ENCODE results near the gene NHLRC2.

NHLRC2 gene

GRCh38 chr10:113908236-113908635 lies 53.8 kb downstream of the NHLRC2 start:
- no peak for DNase-seq (ENCODE audit: low spot score)

GRCh38 chr10:113911113-113911512 lies 56.7 kb downstream of the NHLRC2 start:
- no peak for DNase-seq (ENCODE audit: low spot score)

GRCh38 chr10:113911839-113912238 lies 57.4 kb downstream of the NHLRC2 start:
- DNase-seq (ENCODE audit: low spot score): no peak

DNA sequence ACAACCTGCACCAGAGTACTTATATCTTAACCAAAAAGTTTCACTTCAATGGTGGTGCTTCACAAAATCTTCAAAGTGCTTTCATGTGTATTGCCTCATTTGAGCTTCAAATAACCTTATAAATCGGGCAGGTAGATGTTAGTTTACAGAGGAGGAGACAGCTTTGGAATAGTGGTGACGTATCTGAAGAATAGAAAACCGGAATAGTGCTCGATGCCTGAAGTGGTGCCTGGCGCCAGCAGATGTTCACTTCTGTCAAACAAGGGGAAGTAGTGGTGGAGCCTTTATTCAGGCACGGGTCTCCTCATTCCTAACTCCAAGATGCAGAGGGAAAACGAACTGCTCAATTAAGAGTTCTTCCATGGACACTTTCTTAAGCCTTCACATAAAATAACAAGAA lies 58.1 kb downstream of the NHLRC2 start:
- no peak for DNase-seq (ENCODE audit: low spot score)

- no peak for DNase-seq (ENCODE audit: low spot score)
Observed at GRCh38 chr10:113914956-113915355, 60.5 kb downstream of the NHLRC2 start.

DNA sequence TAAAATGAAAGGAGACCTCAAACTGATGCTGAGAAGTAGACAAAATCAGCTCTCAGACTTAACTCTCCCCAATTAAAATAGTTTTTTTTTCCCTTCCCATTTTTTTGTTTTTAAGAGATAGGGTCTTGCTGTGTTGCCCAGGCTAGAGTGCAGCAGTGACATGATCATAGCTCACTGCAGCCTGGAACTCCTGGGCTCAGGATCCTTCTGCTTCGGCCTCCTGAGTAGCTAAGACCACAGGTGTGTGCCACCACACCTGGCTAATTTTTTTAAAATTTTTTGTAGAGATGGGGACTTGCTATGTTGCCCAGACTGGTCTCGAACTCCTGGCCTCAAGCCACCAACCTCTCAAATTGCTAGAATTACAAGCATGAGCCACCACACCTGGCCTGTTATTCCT lies 61.1 kb downstream of the NHLRC2 start:
- DNase-seq (ENCODE audit: low spot score): no peak

GRCh38 chr10:113916053-113916452 lies 61.6 kb downstream of the NHLRC2 start:
- no peak for DNase-seq (ENCODE audit: low spot score)

- DNase-seq (ENCODE audit: low spot score): peak; percentile 59
Observed at GRCh38 chr10:113917636-113918035, 63.2 kb downstream of the NHLRC2 start.

GRCh38 chr10:113920114-113920513 lies 65.7 kb downstream of the NHLRC2 start:
- no peak for DNase-seq (ENCODE audit: low spot score)

DNA sequence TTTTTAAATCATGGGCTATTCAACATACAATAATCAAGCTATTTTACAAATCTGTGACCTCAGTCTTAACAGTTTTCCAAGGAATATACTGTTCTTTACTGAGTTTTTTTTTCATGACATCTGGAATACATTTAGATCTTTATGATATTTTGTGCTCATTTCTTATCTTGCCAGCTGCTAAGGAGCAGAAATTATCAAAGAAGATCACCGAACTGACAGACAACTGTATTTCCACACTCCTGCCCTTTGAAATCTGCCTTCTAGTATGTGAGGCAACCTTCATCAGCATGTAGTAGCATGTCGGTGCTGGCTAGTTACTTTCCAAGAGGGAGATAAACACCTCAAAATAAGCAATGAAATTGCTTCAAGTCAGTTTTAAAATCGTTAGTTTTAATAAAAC lies 66.4 kb downstream of the NHLRC2 start:
- DNase-seq (ENCODE audit: low spot score): no peak

DNA sequence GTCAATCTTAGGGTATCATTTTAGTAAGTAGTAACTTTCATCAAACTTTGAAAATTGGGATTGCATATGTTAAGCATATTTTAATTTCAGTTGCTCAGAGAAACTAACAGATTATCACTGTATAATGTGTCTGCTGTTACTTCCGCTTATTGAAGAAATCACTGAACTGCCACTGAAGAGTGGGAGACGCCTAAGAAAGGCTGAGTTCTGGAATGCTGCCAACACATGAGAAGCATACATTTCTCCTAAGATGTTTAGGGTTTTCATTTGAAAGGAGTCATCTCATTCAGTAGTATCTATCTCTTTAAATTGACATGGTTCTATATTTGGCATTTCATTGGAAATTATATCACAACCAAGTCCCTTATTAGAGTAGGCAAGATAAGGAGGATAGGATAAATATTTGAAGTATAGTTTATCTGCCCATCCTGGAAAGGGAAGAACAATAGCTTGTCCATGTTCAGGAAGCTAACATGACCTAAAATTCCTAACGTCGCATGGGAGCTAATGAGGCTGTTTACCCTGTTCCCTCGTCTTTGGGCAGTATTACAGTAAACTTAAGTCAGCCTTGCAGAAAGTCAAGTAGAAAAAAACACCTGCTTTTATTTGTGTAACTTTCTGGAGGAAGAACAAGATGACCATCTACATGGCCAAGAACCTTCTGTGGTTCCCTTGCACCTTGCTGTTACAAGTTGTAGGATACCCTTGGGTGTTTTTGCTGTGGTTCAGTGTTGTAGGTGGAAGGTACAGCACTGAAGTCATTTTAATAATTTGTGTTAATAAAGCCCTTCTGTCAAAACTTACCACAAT lies 67.3 kb downstream of the NHLRC2 start:
- no peak for DNase-seq (ENCODE audit: low spot score)

DNA sequence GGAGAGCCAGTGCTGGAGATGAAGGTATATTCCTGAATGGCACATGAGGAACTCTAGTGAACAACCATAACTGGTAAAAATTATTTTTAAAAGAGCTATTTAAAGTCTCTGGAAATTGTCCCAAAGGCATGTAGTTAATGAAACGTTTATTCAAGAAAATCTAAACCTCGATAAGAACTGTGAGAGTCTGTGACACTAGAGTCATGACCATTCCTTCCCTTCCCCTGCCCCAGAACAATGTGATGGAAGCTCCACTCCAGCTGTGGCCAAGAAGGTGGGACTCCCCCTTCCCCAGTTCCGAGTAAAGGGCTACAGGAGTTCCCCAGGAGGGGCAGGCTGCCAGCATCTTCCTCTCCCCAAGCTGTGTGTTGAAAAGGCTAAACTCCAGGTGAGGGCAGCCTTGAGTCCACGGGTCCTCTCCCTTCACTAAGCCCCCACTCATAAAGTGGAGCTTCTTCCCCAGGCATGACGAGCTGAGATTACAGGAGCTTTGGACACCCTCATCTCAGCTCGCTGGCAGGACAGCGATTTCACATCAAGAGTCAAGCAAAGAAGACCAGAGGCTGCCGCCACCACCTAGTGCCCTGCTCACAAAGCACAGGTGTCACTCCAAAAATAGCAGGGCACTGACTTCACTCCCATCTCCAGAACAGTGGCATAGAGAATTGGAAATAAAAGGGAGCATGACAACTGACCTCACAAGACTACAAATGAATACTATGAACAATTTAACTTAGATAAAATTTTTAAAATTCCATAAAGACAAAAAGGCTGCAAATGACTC lies 68.5 kb downstream of the NHLRC2 start:
- DNase-seq (ENCODE audit: low spot score): no peak

GRCh38 chr10:113924186-113924585 lies 69.7 kb downstream of the NHLRC2 start:
- DNase-seq (ENCODE audit: low spot score): no peak

- DNase-seq (ENCODE audit: low spot score): no peak
Observed at GRCh38 chr10:113924664-113925063, 70.2 kb downstream of the NHLRC2 start.

DNA sequence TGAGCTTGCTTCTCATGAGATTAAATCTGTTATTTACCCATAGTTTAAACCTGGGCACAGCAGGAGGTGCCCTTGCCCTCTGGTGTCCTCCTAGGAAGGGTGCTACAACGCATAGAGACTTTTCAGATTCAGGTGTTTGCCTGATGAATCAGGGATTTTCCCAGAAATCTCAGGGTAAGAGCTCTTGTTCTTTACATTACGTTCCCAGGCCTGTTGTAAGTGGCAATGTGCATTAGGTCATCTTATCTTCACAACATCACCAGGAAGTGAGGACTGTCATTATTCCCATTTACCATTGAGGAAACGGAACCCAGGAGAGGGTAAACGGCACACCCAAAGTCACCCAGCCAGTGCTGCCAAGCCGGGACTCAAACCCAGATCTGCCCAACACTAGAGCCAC lies 73.0 kb downstream of the NHLRC2 start:
- no peak for DNase-seq (ENCODE audit: low spot score)

- no peak for DNase-seq (ENCODE audit: low spot score)
Observed at GRCh38 chr10:113928830-113929229, 74.4 kb downstream of the NHLRC2 start.

DNA sequence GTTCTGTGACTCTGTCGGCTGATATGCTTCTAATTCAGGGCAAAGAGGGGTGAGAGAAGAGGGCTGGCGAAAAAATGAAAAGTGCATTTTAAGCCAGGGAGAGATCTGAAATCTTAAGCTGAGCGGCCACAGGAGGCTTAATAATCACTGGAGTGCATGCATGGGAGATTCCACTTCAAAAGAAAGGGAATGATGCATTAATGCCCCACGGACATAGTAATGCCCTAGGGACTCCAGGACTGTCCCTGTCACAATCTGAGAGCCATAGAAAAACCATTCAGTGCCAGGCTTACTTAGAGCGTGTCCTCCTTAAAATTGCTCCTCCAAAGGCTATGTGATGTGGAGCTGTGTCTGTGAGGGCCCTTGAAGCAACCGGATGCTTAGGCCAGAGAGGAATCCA lies 75.1 kb downstream of the NHLRC2 start:
- no peak for DNase-seq (ENCODE audit: low spot score)

DNA sequence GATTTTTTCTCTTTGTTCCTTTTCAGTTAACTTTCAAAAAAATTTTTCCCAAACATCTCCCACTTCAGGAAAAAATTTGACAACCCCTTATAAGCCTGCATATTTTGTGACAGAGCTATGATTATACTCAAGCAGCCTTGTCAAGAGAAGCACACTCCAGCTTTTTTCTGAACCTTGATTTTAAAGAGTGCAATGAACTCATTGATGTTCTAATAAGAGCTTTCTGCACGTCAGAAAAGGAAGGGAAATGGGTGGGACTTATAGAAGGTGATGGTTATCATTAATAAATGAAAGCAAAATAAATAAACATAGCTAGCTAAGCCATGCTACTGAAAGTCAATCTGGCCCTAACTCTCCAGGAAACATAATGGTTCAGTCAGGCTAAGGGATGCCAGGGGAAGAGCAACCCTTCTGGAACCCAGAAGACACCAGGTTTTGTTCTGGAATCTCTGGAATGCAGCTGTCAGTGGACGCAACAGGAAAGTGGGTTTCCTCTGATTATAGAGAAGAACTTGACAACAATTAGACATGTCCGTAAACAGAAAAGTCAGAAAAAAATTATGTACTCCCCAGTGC lies 76.1 kb downstream of the NHLRC2 start:
- no peak for DNase-seq (ENCODE audit: low spot score)

DNA sequence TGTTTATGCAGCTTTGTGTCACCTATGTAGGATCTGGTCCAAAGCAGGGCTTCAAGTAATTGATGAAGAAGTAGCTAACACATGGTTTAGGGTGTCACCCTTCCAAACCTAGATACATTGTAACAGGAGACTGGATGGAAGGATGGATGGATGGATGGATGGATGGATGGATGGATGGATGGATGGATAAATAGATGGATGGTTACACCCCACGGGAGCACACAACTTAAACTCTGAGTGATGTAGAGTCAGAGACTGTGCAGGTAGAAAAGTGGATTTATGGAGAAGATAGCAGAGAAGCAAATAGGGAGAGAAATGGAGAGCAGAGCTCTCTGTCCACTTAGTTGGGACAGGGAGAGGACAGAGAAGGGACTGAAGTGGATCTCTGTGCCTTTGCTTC lies 78.4 kb downstream of the NHLRC2 start:
- DNase-seq (ENCODE audit: low spot score): no peak

- no peak for DNase-seq (ENCODE audit: low spot score)
Observed at GRCh38 chr10:113933894-113934532, 79.6 kb downstream of the NHLRC2 start.

GRCh38 chr10:113937258-113937657 lies 82.8 kb downstream of the NHLRC2 start:
- DNase-seq (ENCODE audit: low spot score): no peak

GRCh38 chr10:113937756-113938155 lies 83.3 kb downstream of the NHLRC2 start:
- no peak for DNase-seq (ENCODE audit: low spot score)

All from hematopoietic multipotent progenitor cell treated with erythropoietin and hydrocortisone succinate and interleukin-3 and kit ligand, for 15 days (in vitro differentiated cells).